ENCODE measurements around the gene ATOX1.
A peak's percentile ranks its signal among the peaks of the same experiment; 100 is the strongest.

ATOX1 gene

DNA sequence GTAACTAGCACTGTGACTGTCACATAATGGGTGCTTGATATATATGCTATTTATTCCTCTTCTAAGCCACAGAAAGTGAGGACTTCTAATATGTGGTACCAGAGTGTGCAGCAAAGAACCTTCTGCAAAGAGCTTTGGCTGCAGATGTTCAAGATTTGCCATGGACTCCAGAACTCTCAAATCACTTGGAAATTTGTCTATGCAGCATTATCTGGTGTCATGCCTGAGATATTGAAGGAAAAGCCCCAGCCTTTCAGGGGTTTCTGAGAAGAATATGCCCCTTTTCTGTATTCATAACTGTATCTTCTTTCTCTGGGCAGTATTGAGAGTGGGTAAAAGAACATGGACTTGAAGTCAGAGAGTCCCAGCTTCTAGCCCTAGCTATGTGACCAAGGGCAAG is 8.5 kb upstream of the ATOX1 start:
- no peak for DNase-seq

DNA sequence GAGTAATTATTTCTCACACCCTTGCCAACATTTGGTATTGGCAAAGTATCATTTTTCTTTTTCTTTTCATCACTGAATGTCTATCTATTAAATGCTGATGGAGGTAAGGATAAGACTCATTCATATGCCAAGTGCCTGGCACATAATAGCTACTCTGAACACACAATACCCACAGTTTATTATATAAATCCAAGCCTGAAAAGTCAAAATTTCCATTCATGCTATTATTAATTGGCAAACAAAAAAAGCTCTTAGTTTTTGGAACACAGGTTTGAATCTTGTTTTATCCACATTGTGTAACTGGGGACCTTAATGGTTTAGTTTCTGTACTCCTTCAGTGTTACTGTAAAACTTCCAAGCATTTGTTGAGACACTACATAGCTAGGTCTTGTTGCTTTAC is 6.4 kb upstream of the ATOX1 start:
- DNase-seq, result no peak

DNA sequence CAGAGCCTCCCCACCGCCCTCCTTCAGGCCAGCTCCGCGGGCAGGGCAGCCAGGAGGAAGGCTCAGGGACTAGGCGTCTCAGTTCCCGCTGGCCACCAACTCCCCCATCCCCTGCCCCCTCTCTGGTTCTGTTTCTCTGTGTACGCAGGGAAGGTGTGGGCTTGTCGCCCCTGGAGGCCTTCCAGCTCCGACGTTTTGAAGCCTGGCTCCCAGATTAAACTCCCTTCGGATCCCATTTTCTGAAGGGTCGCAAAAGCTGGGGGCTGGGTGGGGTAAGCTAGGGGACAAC is 346 bp downstream of the ATOX1 start:
- no peak for DNase-seq

DNA sequence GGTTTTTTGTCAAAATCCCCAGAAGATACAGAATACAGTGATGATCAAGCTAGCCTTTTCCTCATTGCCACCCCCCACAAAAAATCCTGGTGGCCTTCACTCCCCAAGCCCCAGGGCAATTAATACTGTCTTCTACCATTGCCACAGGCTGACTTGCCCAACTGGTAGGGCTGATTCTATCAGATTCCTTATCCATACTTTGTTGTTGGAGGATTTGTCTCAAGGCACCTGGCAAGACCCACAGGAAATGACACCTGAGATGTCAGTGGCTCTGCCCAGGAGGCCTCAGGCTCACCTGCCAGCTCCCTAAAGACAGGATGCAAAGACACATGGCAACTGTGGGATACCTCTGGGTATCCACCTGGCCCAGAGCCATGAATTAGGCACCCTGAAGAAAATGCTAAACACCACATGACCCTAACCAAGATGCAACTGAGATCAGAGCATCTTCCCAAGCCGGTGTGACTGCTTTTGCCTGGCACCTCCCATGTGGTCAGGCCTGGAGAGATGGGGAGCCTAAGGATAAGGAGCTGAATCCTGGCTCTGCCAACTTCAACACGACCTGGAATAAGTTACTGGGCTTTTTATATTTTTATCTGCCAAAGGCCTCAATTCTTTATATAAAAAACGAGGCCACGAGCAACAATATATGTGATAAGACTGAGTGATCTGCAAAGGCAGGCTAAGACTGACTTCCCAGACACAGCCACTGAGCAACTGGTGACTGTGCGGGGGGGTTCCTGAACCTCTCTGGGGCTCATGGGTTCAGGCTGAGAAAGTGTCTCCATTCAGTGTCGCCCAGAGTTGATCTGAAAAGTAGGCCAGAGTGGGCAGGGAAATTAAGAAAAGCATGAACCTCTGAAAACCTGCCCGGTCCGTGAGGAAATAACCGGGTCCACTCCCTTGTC is 944 bp downstream of the ATOX1 start:
- DNase-seq, result no peak

DNA sequence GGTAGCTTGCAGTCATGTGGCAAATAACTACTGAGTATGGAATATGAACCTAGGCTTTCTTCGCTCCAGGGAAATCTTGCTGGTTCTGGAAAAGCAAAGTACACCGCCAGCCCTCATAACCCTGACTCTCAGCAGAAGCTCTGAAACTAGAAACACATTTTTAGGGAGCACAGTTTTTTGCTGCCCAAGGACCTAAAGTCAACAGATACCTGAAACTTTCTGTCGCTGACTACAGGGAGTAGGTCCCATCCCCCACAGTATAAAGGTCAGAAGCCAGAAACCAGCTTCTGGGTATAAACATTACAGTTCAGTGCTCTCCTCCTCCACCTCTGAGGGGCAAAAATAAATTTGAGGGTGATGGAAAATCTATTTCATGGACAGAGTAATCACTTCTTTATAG is 3.0 kb downstream of the ATOX1 start:
- no peak for DNase-seq

DNA sequence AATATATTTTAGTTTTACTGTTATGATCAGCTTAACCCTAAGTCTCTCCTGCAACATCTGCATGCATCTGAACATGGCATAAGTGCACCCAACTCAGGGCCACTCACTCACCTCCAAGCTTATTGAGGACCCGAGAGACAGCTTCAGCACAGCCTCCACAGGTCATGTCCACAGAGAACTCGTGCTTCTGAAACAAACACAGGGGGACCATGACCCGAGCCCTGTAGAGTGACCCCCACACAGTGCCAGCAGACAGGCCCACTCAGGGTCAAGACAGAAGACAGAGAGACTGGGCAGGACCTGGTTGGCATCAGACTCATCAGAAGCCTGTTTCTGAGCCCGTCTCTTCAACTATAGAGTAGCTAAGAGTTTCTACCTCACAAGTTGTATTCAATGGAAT is 6.8 kb downstream of the ATOX1 start:
- DNase-seq, result no peak

DNA sequence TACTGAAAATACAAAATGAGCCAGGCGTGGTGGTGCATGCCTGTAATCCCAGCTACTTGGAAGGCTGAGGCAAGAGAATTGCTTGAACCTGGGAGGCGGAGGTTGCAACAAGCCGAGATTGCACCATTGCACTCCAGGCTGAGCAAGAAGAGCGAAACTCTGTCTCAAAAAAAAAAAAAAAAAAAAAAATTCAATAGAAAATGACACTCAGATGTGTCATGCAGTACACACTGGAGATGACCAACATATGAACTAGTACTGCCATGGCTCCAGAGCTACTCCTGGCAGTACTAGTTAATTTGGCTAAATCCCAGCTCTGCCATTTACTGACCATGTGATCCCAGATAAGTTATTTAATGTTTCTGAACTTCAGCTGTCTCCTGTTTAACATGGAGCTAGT is 7.3 kb downstream of the ATOX1 start:
- DNase-seq, result no peak

DNA sequence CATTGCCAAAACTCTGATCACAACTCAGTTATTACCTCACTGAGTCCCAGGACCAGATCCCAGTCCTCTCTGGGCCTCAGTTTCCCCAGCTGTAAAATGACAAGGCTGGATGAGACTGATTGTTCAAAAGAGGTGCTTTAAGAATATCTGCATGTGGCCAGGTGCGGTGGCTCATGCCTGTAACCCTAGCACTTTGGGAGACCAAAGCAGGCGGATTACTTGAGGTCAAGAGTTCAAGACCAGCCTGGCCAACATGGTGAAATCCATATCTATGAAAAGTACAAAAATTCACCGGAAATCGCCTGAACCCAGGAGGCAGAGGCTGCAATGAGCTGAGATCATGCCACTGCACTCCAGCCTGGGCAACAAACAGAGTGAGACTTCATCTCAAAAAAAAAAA is 8.3 kb downstream of the ATOX1 start:
- no peak for DNase-seq

DNA sequence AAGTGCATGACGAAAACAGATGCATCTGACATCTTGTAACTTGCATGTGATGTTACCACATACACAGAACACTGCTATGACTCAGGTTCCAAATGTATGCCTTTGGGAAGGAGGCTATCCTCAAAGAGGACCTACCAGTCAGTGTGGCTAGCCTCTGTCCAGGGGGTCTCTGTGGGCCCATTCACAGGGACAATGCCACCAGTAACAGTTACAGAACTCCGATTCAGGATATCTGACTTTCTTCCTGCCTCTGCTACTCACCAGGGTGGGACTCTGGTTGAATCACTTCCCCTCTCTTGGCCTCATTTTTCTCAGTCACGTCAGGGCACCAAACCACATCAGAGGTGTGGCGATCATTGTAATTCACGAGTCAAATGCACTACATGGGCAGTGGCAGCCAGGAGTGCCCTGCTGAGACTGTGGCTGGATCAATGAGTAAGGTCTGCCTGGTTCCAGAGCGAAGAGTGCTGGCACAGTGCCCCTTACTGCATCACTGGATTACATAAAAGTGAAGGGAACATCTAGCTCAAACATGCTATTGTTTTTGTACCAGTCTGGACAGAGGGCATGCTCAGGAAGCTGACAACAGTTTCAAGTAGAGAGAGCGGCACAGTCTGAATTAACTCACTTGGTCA is 13.2 kb downstream of the ATOX1 start:
- DNase-seq, result peak; percentile 51

DNA sequence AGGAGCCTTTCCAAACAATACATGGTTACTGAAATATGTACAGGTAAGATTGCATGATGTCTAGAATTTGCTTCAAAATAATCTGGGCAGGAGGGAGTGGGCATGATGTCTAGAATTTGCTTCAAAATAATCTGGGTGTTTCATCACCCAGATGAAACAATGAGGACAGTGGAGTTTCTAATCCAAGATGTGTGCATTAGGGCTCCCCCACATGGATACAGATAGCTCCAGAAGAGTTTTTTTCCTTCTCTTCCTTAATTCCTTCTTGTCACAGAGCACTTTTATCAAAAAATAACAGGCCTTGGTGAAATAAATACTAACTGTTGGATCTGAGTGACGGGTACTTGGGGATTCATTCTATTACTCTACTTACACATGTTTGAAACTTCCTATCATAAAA is 14.9 kb downstream of the ATOX1 start:
- no peak for DNase-seq

DNA sequence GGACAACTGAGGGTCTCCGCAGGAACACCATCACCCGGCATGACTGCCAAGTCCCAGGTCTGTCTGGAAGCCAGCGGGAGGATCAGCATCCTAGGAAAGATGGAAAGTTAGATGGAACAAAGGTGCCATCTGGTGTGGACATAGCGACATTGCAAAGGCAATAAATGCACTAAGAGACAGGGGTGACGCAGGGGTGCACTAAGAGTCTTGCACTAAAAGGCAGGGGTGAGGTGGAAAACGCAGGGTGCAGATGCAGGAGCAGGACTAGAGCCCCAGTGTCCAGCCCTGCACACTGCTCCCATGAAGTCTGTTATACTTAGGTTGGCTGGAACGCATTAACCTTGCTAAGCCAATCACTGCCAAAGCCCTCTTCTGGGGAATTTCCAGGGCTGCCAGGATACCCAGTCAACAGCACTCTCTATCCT is 15.5 kb downstream of the ATOX1 start:
- DNase-seq, result no peak

DNA sequence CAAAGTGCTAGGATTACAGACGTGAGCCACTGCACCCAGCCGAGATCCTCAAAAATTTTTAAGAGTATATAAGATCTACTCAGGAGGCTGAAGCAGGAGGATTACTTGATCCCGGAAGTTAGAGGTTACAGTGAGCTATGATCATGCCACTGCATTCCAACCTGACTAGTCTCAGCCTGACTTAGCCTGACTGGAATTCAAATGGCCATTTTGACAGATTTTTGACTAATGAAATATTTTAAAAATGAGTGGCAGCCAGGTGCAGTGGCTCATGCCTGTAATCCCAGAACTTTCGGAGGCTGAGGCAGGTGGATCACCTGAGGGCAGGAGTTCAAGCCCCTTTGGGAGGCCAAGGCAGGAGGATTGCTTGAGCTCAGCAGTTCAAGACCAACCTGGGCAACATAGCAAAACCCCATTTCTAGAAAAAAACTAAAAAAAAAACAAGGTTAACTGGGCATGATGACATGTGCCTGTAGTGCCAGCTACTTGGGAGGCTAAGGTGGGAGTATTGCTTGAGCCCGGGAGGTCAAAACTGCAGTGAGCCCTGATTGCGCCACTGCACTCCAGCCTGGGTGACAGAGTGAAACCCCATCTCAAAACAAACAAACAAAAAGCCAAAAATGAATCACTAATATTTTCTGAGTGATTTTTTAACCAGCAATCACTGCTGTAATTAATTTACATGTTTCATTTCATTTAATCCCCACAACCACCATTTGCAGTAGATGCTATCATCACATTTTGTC is 16.6 kb downstream of the ATOX1 start:
- no peak for DNase-seq

DNA sequence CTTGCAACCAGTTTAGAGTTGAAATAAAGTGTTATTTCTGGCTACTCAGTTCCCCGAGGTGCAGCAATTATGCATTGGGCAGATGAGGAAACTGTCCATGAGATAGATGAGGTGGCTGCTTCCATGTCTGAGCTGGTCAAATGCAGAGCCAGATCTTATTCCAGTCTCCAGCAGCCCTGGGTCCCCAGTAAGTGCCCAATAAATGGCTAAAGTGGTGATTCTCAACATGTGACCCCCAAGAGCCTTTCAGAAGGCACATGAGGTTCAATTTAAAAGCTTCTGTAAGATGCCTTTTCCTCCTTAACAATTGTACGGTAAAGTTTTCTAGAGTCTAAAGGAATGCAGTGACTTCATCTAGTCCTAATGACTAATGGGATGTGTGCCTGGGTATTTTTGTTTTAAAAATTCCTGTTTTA is 17.5 kb downstream of the ATOX1 start:
- no peak for DNase-seq

DNA sequence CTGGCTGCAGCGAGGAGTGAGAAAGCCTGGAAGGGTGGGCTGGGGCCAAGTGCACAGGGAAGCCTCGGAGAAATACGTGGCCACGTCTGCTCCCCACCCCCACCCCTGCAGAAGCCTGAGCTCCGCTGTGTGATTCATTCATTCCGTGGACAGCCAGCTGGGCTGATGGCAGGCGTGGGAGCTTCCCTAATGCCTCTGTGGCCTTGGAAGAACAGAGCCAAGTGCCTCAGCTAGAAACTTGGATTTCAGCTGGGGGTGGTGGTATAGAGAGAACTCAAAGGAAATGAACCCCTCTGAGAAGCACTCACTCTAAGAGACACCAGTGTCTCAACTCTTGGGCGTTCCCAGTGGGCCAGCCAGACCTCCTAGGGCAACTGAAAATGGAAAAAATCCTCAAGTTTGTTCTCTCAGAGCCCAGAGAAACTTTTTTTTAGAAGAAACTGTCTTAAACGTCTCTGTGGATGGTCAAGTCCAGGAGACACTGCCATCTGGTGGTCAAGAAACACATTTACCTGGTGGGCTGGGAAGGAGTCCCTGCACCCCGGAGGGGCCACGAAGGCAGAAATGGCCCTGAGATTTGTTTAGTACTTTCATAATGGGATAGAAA is 18.0 kb downstream of the ATOX1 start:
- DNase-seq, result peak; percentile 72

DNA sequence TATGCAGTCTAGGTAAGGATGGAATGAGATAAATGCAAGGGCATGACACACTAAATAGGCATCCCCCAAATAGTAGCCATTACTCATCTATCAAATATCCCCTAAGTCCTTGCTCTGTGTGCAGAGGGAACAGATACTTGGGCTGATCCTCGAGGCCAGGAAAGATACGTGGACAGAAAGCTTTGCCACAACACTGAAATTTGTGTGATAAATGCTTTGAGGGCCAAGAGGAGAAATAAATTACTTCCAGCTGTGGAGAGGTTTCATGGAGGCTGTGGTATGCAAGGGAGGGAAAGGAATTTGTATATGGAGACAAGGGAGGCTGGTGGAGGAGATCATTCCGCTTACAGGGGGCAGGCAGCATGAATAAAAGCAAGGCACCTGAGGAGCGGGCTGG is 18.5 kb downstream of the ATOX1 start:
- no peak for DNase-seq

DNA sequence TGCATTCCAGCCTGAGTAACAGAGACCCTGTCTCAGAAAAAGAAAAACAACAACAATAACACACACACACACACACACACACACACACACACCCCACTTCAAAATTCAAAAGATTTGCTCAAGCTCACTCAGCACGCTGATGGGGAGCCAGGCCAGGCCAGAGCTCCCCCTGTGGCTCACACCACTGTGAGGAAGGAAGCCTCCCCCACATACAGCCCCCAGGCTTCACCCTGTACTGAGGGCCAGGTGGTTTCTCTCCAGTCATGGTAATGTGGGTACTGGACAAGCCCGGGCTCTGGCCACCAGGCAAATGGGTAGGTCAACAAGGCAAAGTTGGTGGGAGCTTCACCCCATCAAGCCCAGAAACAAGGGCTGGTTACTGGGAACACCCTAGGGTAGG is 19.0 kb downstream of the ATOX1 start:
- no peak for DNase-seq

DNA sequence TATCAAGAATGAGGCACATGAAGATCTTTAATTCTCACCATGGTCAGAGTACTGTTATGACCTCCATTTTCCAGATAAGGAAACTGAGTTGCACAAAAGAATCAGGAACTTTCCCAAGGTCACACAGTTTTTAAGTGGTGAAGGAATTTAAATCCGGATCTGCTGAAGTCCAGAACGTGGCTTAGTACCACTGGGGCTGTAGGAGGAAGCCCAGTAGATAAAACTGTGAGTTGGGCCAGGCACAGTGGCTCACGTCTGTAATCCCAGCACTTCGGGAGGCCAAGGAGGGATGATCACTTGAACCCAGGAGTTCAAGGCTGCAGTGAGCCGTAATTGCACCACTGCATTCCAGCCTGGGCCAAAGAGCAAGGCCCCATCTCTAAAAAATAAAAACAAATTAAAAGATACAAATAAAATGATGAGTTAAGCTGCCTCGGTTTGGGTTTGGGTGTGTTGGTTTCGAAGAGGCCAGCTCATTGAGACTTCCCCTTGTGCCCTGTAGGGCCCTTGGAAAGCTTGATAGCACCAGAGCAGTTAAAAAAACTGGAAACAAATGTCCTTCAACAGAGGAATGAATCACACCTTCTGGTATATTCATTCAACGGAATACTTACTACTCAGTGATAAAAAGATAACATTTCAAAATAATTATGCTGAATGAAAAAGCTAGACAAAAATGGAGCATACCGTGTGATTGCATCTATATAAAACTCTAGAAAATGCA is 20.1 kb downstream of the ATOX1 start:
- no peak for DNase-seq

DNA sequence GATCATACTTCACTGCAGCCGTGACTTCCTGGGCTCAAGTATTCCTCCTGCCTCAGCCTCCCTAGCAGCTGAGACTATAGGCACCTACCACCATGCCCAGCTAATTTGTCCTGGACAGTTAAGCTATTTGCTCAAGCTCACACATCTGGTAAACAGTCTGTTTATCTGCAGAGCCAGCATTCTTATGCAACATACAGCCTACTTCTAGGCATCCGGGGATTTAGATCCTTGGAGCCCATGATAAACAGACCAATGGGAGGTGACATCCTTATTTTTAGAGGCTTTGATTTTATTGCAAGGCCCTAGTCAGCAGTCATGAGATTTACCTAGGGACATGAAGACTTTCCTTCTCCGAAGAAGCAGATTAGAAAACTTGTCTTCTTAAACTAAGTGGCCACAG is 21.0 kb downstream of the ATOX1 start:
- no peak for DNase-seq

DNA sequence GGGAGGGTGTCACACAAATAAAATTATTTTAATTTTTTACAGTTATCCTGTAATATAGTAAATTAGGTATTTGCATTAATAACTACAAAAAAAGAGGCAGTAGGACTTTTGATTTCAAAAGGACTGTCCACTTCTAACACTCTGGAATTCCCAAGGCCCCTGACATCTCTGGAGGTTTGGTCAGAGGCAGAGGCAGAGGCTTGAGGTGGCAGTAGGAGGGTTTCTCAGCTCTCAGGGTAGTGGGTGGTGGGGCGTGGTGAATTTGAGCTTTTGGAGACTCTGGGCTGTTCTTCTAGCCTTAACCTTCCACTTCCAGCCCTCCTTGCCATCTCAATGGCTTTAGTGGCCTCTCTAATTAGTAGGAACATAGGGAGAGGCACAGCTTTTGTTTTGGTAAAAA is 22.8 kb downstream of the ATOX1 start:
- DNase-seq, result no peak

DNA sequence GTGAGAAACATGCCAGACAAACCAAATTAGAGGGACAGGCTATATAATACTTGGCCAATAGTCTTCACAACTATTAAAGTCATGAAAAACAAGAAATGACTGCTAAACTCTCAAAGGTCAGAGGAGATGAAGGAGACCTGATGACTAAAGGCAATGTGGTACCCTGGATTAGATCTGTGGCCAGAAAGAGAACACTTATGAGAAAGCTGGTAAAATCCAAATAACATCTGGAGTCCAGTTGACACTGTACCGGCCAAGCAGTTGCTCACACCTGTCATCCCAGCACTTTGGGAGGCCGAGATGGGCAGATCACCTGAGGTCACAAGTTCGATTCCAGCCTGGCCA is 24.4 kb downstream of the ATOX1 start:
- no peak for DNase-seq

DNA sequence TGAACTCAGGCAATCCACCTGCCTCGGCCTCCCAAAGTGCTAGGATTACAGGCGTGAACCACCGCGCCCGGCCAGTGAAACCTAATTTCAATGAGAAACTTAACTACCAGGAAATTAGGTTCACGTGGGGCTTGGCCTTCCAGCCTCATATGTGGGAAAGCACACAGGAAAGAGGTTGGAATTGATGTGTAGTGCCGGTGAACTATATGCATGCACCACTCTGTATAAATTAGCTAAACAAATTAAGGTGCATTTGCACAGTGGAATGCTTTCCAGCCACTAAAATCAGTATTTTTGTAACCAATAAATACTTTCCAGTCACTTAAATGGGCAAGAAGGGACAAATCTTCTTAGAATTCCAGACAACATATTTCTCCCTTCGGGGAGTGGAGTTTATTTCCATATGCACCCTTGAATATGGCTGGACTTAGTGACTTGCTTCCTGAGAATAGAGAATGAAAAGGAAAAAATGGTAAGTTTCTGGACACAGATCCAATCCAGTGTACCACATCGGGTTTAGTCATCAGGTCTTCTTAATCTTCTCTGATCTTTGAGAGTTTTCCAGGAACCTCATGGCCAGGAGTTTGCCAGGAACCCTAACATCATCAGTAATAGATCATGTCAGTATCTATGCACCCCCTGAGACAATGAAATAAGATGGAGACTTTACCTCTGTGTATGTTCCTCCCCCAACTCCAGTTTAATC is 24.9 kb downstream of the ATOX1 start:
- DNase-seq, result no peak

DNA sequence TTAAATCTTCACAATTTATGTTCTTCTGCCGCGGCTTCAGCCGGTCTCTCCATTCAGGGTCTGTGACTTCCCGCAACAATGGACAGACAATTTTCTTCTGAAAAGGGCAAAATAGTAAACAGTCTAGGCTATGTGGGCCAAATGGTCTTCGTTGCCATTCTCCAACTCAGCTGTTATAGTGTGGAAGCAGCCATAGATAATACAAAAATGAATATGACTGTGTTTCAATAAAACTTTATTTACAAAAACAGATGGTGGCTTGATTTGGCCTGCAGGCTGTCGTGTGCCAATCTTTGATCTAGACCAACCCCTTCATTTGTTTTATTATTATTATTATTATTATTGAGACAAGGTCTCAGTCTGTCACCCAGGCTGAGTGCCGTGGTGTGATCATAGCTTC is 28.1 kb downstream of the ATOX1 start:
- no peak for DNase-seq
